Natural killer cell treated with Interleukin-12 subunit alpha and Interleukin-12 subunit beta and Interleukin-15 and Interleukin-18, amount 100 ng/mL, for 72 hours (primary cell): Measurements from ENCODE around the gene EIF2S2. TPM values are rescaled to one million over a fixed set of nuclear protein-coding genes. Genes with fewer than 3 reads are reported as not detected.

Experiments used
- ATAC-seq, 2 donors: fragments of 150-1000 bp; cut with Tn5 transposase in 1 of 2; sonication (Bioruptor Pico), chemical (Tn5 transposase) in 1 of 2; 2 replicates each; pipeline ENCODE4 v1.10.0; 2021
- DNase-seq: peaks from one replicate; pipeline ENCODE4 v3.0.0; 2022; ENCODE audit warnings: low spot score
- H3K27ac Mint-ChIP-seq, 2 donors: 1 replicate in 1 of 2; 2 replicates in 1 of 2; pipeline ENCODE4 v1.8.0; 2022; ENCODE audit warnings: mixed read lengths in 2 of 2, mild to moderate bottlenecking in 1 of 2, moderate library complexity in 1 of 2
- H3K27me3 Mint-ChIP-seq, 2 donors: 1 replicate in 1 of 2; 2 replicates in 1 of 2; pipeline ENCODE4 v1.8.0; 2022; ENCODE audit warnings: mixed read lengths in 2 of 2
- H3K36me3 Mint-ChIP-seq: one replicate; pipeline ENCODE4 v1.8.0; 2022; ENCODE audit warnings: mixed read lengths
- H3K4me1 Mint-ChIP-seq, 2 donors: 1 replicate in 1 of 2; 2 replicates in 1 of 2; pipeline ENCODE4 v1.8.0; 2022; ENCODE audit warnings: low read depth in 2 of 2, mixed read lengths in 2 of 2, mild to moderate bottlenecking in 1 of 2
- H3K4me3 Mint-ChIP-seq: one replicate; pipeline ENCODE4 v1.8.0; 2022; ENCODE audit warnings: mixed read lengths
- H3K9me3 Mint-ChIP-seq: 2 replicates; pipeline ENCODE4 v1.8.0; 2022; ENCODE audit warnings: mixed read lengths
- total RNA-seq, 2 donors: library from RNA; stranded (reverse); gene quantifications; one replicate each; pipeline ENCODE4 v1.2.3, GENCODE V29; 2022

EIF2S2 gene
- total RNA-seq, 2 donors from 2014 or later = 97.6 to 99.8 TPM

DNA sequence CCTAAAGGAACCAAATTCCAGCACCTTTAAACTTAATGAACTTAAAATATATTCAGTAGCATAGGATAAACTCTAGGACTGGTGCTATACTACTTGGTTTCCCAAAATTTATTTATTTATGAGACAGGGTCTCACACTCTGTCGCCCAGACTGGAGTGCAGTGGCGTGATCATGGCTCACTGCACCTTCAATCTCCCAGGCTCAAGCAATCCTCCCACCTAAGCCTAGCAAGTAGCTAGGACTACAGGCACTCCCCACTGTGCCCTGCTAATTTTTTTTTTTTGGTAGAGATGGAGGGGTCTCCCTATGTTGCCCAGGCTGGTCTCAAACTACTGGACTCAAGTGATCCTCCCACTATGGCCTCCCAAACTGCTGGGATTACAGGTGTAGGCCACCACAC lies 21.4 kb downstream of the EIF2S2 start:
- ATAC-seq = no peak
- peak overlapping the region; percentile 29 to 43 for H3K27ac Mint-ChIP-seq
- peaks cover 47% of the 10 kb centered on the region for H3K36me3 Mint-ChIP-seq
- H3K27me3 Mint-ChIP-seq = no peaks in the 10 kb centered on the region
- no peak for DNase-seq
- no peak overlapping the region for H3K4me3 Mint-ChIP-seq
- no peaks in the 10 kb centered on the region for H3K9me3 Mint-ChIP-seq
- peaks cover 10 to 18% of the 10 kb centered on the region in 2 donors for H3K4me1 Mint-ChIP-seq

DNA sequence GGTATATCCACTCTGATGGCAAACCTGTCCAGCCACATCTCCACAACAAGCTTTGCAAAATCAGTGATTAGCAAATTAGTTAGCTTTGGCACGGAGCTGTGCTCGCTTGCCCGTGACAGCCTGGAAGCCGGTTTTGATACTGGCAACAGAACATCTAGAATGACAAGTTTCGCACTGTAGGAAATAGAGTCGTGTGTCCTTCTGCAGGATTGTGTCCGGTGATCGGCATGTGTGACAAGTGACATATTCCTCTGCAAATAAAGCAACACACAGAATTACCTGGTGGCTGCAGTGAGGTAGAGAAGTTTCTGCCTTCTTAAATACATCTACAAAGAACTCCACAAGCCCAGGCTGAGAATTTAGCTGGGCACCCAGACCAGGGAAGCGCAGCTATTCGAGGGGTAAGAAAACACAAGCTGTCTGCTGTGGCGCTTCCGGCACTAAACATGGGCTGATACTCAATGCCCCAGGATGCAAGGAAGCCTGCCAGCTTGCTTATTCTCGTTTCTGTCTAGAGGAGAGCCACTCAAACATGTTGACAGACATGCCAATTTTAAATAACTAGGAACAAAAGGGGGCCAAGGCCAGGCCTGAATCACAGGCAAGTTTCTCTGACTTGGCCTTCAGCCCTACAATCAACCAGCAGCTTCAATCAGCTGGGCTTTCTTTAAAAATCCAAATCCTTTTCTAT lies 22.2 kb downstream of the EIF2S2 start:
- no peak for DNase-seq

DNA sequence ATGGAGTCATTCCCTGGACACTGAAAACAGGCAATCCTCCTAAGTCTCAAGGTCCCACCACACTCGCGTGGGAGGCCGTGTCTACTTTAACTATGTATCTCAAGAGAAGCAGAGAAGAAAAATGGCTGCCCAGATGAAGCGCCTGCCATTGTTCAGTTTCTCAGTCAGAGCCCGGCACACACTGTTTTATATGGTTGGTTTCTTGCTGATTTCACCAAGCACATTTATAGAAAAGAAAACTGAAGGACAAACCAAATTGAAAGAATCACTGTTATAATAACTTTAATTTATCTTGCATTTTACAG lies 22.9 kb downstream of the EIF2S2 start:
- Mint-ChIP-seq H3K27ac (peak overlapping the region in 1 of 2 donors; percentile 28), H3K27me3 (no peaks in the 10 kb centered on the region)

More for the DNA sequence above, 22.2 kb downstream of the EIF2S2 start:
- ATAC-seq = no peak
- Mint-ChIP-seq H3K4me1 (peaks cover 16 to 23% of the 10 kb centered on the region in 2 donors), H3K4me3 (no peak overlapping the region), H3K9me3 (no peaks in the 10 kb centered on the region), H3K36me3 (peaks cover 52% of the 10 kb centered on the region), H3K27me3 (no peaks in the 10 kb centered on the region), H3K27ac (peak overlapping the region; percentile 29 to 43)

DNA sequence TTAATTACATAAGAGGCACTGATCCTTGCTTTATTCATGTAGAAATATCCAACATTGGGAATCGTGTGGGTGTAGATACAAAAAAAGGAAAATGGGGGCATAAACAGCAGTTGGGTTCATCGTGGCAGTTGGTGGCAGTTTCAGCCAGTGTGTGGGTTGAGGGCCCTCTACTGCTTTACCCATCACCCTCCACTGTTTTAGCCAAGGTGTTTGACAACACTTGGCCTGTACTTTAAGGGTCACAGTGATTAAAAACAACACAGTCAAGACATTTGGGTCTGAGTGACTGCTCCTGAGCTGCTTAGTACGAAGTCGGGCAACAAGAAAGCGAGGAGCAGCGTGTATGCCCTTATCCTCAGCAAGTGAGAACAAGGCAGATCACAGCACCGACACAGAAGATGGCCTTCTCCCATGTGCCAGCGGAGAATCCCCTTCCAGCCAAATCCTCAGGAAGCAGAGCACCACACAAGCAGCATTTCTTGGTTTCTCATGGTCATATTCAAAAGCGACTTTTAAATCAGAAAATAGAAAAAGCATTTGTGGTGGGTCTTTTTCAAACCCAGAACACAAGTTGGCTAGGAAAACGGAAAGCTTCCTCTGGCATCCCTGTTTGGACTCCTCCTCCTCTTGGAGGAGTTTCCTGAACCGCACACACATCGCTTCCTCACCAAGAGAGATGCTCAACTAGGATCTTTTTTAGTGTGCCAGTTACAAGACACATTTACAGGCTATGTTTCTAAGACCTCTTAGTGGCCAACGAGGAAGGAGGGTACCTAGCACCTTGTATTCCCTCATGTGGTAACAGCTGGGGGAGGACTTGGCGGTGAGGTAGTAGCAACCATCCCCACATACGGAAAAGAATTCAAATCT lies 23.5 kb downstream of the EIF2S2 start:
- DNase-seq (no peak), ATAC-seq (no peak)
- Mint-ChIP-seq H3K36me3 (peaks cover 46% of the 10 kb centered on the region), H3K9me3 (no peaks in the 10 kb centered on the region), H3K27me3 (no peaks in the 10 kb centered on the region), H3K4me3 (no peak overlapping the region), H3K4me1 (peaks cover 26 to 27% of the 10 kb centered on the region in 2 donors), H3K27ac (peak overlapping the region; percentile 28 to 32)

More for the DNA sequence above, 22.9 kb downstream of the EIF2S2 start:
- Mint-ChIP-seq H3K4me1 (peaks cover 21 to 24% of the 10 kb centered on the region in 2 donors), H3K36me3 (peaks cover 52% of the 10 kb centered on the region), H3K4me3 (no peak overlapping the region), H3K9me3 (no peaks in the 10 kb centered on the region)
- no peak for DNase-seq
- no peak for ATAC-seq

DNA sequence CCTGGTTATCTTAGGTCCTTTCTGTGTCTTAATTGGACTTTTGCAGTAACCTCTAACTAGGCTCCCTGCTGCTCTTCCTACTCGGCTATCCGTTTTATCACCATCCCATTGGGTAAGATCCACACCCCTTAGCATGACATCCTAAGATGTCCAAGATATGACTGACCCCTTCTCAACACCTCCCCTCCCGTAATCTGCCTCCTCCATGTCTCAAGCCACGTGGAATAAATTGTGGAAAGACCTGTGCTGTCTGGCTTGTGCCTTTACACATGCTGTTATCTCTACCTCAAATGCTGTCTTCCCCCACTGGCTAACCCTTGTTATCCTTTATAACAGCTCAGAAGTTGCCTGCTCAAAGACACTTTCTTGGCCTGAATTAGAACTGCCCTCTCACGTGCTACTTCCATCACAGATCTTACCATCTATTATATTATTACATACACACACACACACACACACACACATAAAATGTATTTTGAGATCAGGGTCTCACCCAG lies 26.5 kb downstream of the EIF2S2 start:
- Mint-ChIP-seq H3K36me3 (peaks cover 34% of the 10 kb centered on the region), H3K9me3 (no peaks in the 10 kb centered on the region), H3K27me3 (no peaks in the 10 kb centered on the region), H3K4me1 (peaks cover 29 to 34% of the 10 kb centered on the region in 2 donors), H3K4me3 (no peak overlapping the region), H3K27ac (peak overlapping the region in 1 of 2 donors; percentile 6)
- ATAC-seq (no peak), DNase-seq (no peak)

DNA sequence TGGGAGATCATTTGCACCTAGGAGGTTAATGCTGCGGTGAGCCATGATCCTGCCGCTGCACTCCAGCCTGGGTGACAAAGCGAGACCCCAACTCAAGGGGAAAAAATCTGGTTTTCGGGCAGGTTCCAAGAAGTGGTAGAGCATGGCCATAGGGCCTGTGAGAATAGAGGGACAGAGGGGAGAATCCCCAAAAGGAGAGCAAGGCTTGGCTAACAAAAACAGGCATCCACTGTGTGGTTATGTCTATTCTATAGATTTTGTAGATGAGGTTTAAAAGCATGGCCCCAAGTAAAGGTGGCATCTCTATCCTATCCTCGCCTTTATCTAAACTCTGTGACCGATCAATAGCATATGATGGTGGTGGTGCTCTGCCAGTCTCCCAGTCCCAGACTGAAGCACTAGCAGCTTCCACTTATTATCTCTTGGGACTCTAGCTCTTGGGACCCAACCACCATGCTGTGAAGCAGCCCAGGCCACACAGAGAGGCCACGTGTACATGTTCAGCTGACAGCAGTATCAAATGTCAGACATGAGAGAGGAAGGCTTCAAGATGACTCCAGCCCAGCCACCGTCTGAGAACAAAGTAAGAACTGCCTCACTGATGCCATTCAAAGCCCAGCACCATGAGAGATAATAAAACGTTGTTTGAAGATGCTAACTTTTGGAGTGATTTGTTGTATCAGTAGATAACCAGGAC lies 27.7 kb downstream of the EIF2S2 start:
- no peaks in the 10 kb centered on the region for H3K27me3 Mint-ChIP-seq
- peak overlapping the region; percentile 52 to 53 for H3K27ac Mint-ChIP-seq
- H3K36me3 Mint-ChIP-seq = peaks cover 24% of the 10 kb centered on the region
- no peak for DNase-seq
- no peak overlapping the region for H3K4me3 Mint-ChIP-seq
- peaks cover 29 to 36% of the 10 kb centered on the region in 2 donors for H3K4me1 Mint-ChIP-seq
- ATAC-seq = no peak
- no peaks in the 10 kb centered on the region for H3K9me3 Mint-ChIP-seq

GRCh38 chr20:34083781-34084180 lies 28.3 kb downstream of the EIF2S2 start:
- H3K4me3 Mint-ChIP-seq = no peak overlapping the region
- H3K9me3 Mint-ChIP-seq = no peaks in the 10 kb centered on the region
- ATAC-seq = no peak
- peak overlapping the region; percentile 52 to 53 for H3K27ac Mint-ChIP-seq
- H3K36me3 Mint-ChIP-seq = peaks cover 21% of the 10 kb centered on the region
- no peak for DNase-seq
- no peaks in the 10 kb centered on the region for H3K27me3 Mint-ChIP-seq
- H3K4me1 Mint-ChIP-seq = peaks cover 29 to 34% of the 10 kb centered on the region in 2 donors

- ATAC-seq = no peak
- H3K27ac Mint-ChIP-seq = peak overlapping the region; percentile 52 to 53
- H3K4me1 Mint-ChIP-seq = peaks cover 27 to 33% of the 10 kb centered on the region in 2 donors
- DNase-seq = no peak
- peaks cover 18% of the 10 kb centered on the region for H3K36me3 Mint-ChIP-seq
- no peaks in the 10 kb centered on the region for H3K9me3 Mint-ChIP-seq
- no peaks in the 10 kb centered on the region for H3K27me3 Mint-ChIP-seq
- no peak overlapping the region for H3K4me3 Mint-ChIP-seq
Measured at GRCh38 chr20:34083137-34083536, 28.9 kb downstream of the EIF2S2 start.

- no peak overlapping the region for H3K27ac Mint-ChIP-seq
- H3K4me1 Mint-ChIP-seq = peaks cover 22 to 30% of the 10 kb centered on the region in 2 donors
- no peaks in the 10 kb centered on the region for H3K27me3 Mint-ChIP-seq
- peaks cover 14% of the 10 kb centered on the region for H3K36me3 Mint-ChIP-seq
- ATAC-seq (no peak), DNase-seq (no peak)
- H3K9me3 Mint-ChIP-seq = no peaks in the 10 kb centered on the region
- H3K4me3 Mint-ChIP-seq = no peak overlapping the region
Measured at GRCh38 chr20:34082232-34082887, 29.7 kb downstream of the EIF2S2 start.

GRCh38 chr20:34079818-34080217 lies 32.2 kb downstream of the EIF2S2 start:
- H3K4me1 Mint-ChIP-seq = peaks cover 14 to 21% of the 10 kb centered on the region in 2 donors
- no peaks in the 10 kb centered on the region for H3K9me3 Mint-ChIP-seq
- H3K4me3 Mint-ChIP-seq = no peak overlapping the region
- peaks cover 5% of the 10 kb centered on the region for H3K36me3 Mint-ChIP-seq
- H3K27ac Mint-ChIP-seq = peak overlapping the region in 1 of 2 donors; percentile 40
- DNase-seq (no peak), ATAC-seq (no peak)
- no peaks in the 10 kb centered on the region for H3K27me3 Mint-ChIP-seq

GRCh38 chr20:34078540-34078939 lies 33.5 kb downstream of the EIF2S2 start:
- peaks cover 5% of the 10 kb centered on the region for H3K36me3 Mint-ChIP-seq
- DNase-seq = no peak
- peaks cover 3 to 18% of the 10 kb centered on the region in 2 donors for H3K4me1 Mint-ChIP-seq
- no peak for ATAC-seq
- no peaks in the 10 kb centered on the region for H3K27me3 Mint-ChIP-seq
- no peak overlapping the region for H3K4me3 Mint-ChIP-seq
- H3K9me3 Mint-ChIP-seq = no peaks in the 10 kb centered on the region
- no peak overlapping the region for H3K27ac Mint-ChIP-seq

GRCh38 chr20:34076952-34077351 lies 35.1 kb downstream of the EIF2S2 start:
- H3K27me3 Mint-ChIP-seq = no peaks in the 10 kb centered on the region
- peaks cover 7 to 26% of the 10 kb centered on the region in 2 donors for H3K4me1 Mint-ChIP-seq
- peaks cover 9% of the 10 kb centered on the region for H3K36me3 Mint-ChIP-seq
- ATAC-seq (no peak), DNase-seq (no peak)
- no peaks in the 10 kb centered on the region for H3K9me3 Mint-ChIP-seq
- H3K27ac Mint-ChIP-seq = no peak overlapping the region
- no peak overlapping the region for H3K4me3 Mint-ChIP-seq

DNA sequence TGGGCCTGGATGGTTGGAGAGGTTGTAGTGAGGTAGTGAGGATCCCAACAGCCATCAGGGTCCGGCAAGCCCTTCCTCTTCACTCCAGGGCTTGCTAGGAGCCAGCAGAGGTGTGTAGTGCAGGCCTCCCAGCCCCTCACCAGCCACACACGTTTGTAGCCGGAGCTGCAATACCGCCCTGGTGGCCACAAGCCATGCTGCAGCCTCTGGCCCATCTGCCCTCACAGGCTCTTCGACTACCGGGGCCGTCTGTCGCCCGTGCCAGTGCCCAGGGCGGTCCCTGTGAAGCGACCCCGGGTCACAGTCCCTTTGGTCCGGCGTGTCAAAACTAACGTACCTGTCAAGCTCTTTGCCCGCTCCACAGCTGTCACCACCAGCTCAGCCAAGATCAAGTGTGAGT lies 36.4 kb downstream of the EIF2S2 start:
- no peak for DNase-seq
- H3K4me3 Mint-ChIP-seq = no peak overlapping the region
- H3K4me1 Mint-ChIP-seq = peaks cover 7 to 19% of the 10 kb centered on the region in 2 donors
- no peak overlapping the region for H3K27ac Mint-ChIP-seq
- H3K27me3 Mint-ChIP-seq = no peaks in the 10 kb centered on the region
- no peak for ATAC-seq
- peaks cover 6% of the 10 kb centered on the region for H3K36me3 Mint-ChIP-seq
- H3K9me3 Mint-ChIP-seq = no peaks in the 10 kb centered on the region
